ENCODE data around the gene KCNK16. TPM values are rescaled to one million over a fixed set of nuclear protein-coding genes. Genes with fewer than 3 reads are reported as not detected.

KCNK16 gene
- total and polyA plus RNA-seq, 10 donors, result not detected

- H3K4me3 ChIP-seq, result no peak overlapping the region
- H3K9me3 ChIP-seq, result no peaks in the 10 kb centered on the region
- peaks cover 0 to 6% (median 2%) of the 10 kb centered on the region in 6 donors for H3K4me1 ChIP-seq
- intact Hi-C loops (cut with DNase I; ENCODE audit: low total_unique reads), result no loop called here
- TF ChIP-seq CTCF (IDR thresholded peaks at IDR 0.05 in 8 of 11, conservative IDR thresholded peaks at IDR 0.05 in 3 of 11) (no peak), POLR2A (IDR thresholded peaks at IDR 0.05) (no peak), POLR2AphosphoS5 (IDR thresholded peaks at IDR 0.05) (no peak)
- H3K27me3 ChIP-seq (replicated peaks in 1 of 7), result peaks cover 0 to 16% (median 0%) of the 10 kb centered on the region in 7 donors
- 59 to 83% (median 67%) methylated on average over 10 of the region's 10 CpGs for WGBS, 5 donors
- no peak for DNase-seq
- no peak overlapping the region for H3K27ac ChIP-seq
- H3K36me3 ChIP-seq, result no peaks in the 10 kb centered on the region
Measured at GRCh38 chr6:39298061-39298460, 24.4 kb downstream of the KCNK16 start.

- WGBS, 5 donors, result 61 to 83% (median 73%) methylated on average over 17 to 18 of the region's 18 CpGs
- Histone ChIP-seq H3K27ac (no peak overlapping the region), H3K27me3 (replicated peaks in 1 of 7) (peaks cover 0 to 10% (median 0%) of the 10 kb centered on the region in 7 donors), H3K4me3 (no peak overlapping the region), H3K4me1 (no peaks in the 10 kb centered on the region), H3K9me3 (no peaks in the 10 kb centered on the region), H3K36me3 (no peaks in the 10 kb centered on the region)
- TF ChIP-seq POLR2AphosphoS5 (IDR thresholded peaks at IDR 0.05) (no peak), CTCF (IDR thresholded peaks at IDR 0.05 in 8 of 11, conservative IDR thresholded peaks at IDR 0.05 in 3 of 11) (no peak), POLR2A (IDR thresholded peaks at IDR 0.05) (no peak)
- no peak for DNase-seq
- intact Hi-C loops (cut with DNase I; ENCODE audit: low total_unique reads), result no loop called here
Measured at GRCh38 chr6:39296745-39297640, 25.5 kb downstream of the KCNK16 start.

- Histone ChIP-seq H3K4me1 (no peaks in the 10 kb centered on the region), H3K9me3 (no peaks in the 10 kb centered on the region), H3K27ac (no peak overlapping the region), H3K4me3 (no peak overlapping the region), H3K36me3 (no peaks in the 10 kb centered on the region), H3K27me3 (replicated peaks in 1 of 7) (peaks cover 0 to 10% (median 0%) of the 10 kb centered on the region in 7 donors)
- intact Hi-C loops (cut with DNase I; ENCODE audit: low total_unique reads), result no loop called here
- WGBS, 5 donors, result 67 to 84% (median 79%) methylated on average over 5 of the region's 5 CpGs
- no peak for DNase-seq
- no peak for TF ChIP-seq POLR2A (IDR thresholded peaks at IDR 0.05)
Measured at GRCh38 chr6:39295611-39296011, 26.9 kb downstream of the KCNK16 start.

GRCh38 chr6:39294899-39295298 is 27.6 kb downstream of the KCNK16 start:
- TF ChIP-seq POLR2AphosphoS5 (IDR thresholded peaks at IDR 0.05) (no peak), CTCF (IDR thresholded peaks at IDR 0.05 in 8 of 11, conservative IDR thresholded peaks at IDR 0.05 in 3 of 11) (no peak), POLR2A (IDR thresholded peaks at IDR 0.05) (no peak)
- no peak overlapping the region for H3K4me3 ChIP-seq
- H3K27ac ChIP-seq, result no peak overlapping the region
- peaks cover 0 to 6% (median 0%) of the 10 kb centered on the region in 7 donors for H3K27me3 ChIP-seq (replicated peaks in 1 of 7)
- H3K4me1 ChIP-seq, result no peaks in the 10 kb centered on the region
- H3K9me3 ChIP-seq, result no peaks in the 10 kb centered on the region
- WGBS, 5 donors, result 50 to 77% (median 60%) methylated on average over 1 of the region's 1 CpG
- no peaks in the 10 kb centered on the region for H3K36me3 ChIP-seq
- intact Hi-C loops (cut with DNase I; ENCODE audit: low total_unique reads), result no loop called here
- no peak for DNase-seq
